Putamen (tissue), 1 donor: ENCODE data around the gene LIPC.

Source experiments
- DNase-seq: peaks from one replicate; pipeline ENCODE4 v3.0.0-alpha.2; 2016; ENCODE audit warnings: low spot score

The LIPC gene

GRCh38 chr15:58538225-58538727, 106.5 kb downstream of the LIPC start:
- DNase-seq = no peak

GRCh38 chr15:58538901-58539300, 107.1 kb downstream of the LIPC start:
- no peak for DNase-seq

- no peak for DNase-seq
These were observed 107.8 kb downstream of the LIPC start for GRCh38 chr15:58539548-58539947.

GRCh38 chr15:58541410-58542087, 109.8 kb downstream of the LIPC start:
- no peak for DNase-seq

- DNase-seq = no peak
These were observed 112.0 kb downstream of the LIPC start for GRCh38 chr15:58543664-58544335.

- DNase-seq = no peak
These were observed 113.0 kb downstream of the LIPC start for GRCh38 chr15:58544756-58545155.

- no peak for DNase-seq
These were observed 113.7 kb downstream of the LIPC start for GRCh38 chr15:58545307-58546065.

GRCh38 chr15:58546066-58546591, 114.3 kb downstream of the LIPC start:
- no peak for DNase-seq

- DNase-seq = no peak
These were observed 115.1 kb downstream of the LIPC start for GRCh38 chr15:58546635-58547627.

- no peak for DNase-seq
These were observed 116.0 kb downstream of the LIPC start for GRCh38 chr15:58547628-58548307.

- no peak for DNase-seq
These were observed 116.7 kb downstream of the LIPC start for GRCh38 chr15:58548308-58549012.

GRCh38 chr15:58549013-58549784, 117.4 kb downstream of the LIPC start:
- DNase-seq = no peak

- no peak for DNase-seq
These were observed 117.9 kb downstream of the LIPC start for GRCh38 chr15:58549785-58550074.

GRCh38 chr15:58551084-58551763, 119.4 kb downstream of the LIPC start:
- no peak for DNase-seq

GRCh38 chr15:58551764-58552504, 120.1 kb downstream of the LIPC start:
- peak; percentile 52 for DNase-seq

GRCh38 chr15:58552505-58553364, 120.9 kb downstream of the LIPC start:
- DNase-seq = no peak

- no peak for DNase-seq
These were observed 121.7 kb downstream of the LIPC start for GRCh38 chr15:58553365-58553918.
